ENCODE results near the gene NSUN5.
"Not testable (repeated sequence)": the region's sequence is repeated elsewhere in the genome, so short reads cannot be mapped to it uniquely, and the experiment has no call there.

- TF ChIP-seq, protein P1, sequence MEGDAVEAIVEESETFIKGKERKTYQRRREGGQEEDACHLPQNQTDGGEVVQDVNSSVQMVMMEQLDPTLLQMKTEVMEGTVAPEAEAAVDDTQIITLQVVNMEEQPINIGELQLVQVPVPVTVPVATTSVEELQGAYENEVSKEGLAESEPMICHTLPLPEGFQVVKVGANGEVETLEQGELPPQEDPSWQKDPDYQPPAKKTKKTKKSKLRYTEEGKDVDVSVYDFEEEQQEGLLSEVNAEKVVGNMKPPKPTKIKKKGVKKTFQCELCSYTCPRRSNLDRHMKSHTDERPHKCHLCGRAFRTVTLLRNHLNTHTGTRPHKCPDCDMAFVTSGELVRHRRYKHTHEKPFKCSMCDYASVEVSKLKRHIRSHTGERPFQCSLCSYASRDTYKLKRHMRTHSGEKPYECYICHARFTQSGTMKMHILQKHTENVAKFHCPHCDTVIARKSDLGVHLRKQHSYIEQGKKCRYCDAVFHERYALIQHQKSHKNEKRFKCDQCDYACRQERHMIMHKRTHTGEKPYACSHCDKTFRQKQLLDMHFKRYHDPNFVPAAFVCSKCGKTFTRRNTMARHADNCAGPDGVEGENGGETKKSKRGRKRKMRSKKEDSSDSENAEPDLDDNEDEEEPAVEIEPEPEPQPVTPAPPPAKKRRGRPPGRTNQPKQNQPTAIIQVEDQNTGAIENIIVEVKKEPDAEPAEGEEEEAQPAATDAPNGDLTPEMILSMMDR (IDR thresholded peaks at IDR 0.05), result not testable (repeated sequence)
- not testable (repeated sequence) for TF ChIP-seq POLR2A, POLR2AphosphoS5 (IDR thresholded peaks at IDR 0.05)
Observed at GRCh38 chr7:73297706-73298105, 10.9 kb downstream of the NSUN5 start.
